WTC11 (cell line): ENCODE measurements around the gene HES3. TPM values are rescaled to one million over a fixed set of nuclear protein-coding genes. Genes with fewer than 3 reads are reported as not detected.

Experiments used
- ATAC-seq: fragments of 200-7000 bp; cut with Tn5 transposase; 2 replicates; pipeline ENCODE4 v1.10.0; 2021; ENCODE audit warnings: mild to moderate bottlenecking, moderate library complexity
- CTCF ChIA-PET: fragments of 300-600 bp; sonication (Branson Sonifier 250); formaldehyde crosslinking; loops from one replicate; lab custom pipeline; 2021; ENCODE audit warnings: antibody characterized with exemption; lab: Charles Lee
- POLR2A ChIA-PET: fragments of 350-600 bp; sonication (Branson Sonifier 250); formaldehyde crosslinking; loops from one replicate; lab custom pipeline; 2021; ENCODE audit warnings: antibody characterized with exemption; lab: Charles Lee
- DNase-seq: peaks from one replicate; pipeline ENCODE4 v3.0.0; 2021; ENCODE audit warnings: low spot score
- H3K27ac Mint-ChIP-seq: 2 replicates; pipeline ENCODE4 v1.8.0; 2021; ENCODE audit warnings: mixed read lengths
- H3K27me3 Mint-ChIP-seq: 2 replicates; pipeline ENCODE4 v1.8.0; 2021; ENCODE audit warnings: low read depth, mild to moderate bottlenecking, moderate library complexity, mixed read lengths
- H3K36me3 Mint-ChIP-seq: 2 replicates; pipeline ENCODE4 v1.8.0; 2021; ENCODE audit warnings: mixed read lengths
- H3K4me1 Mint-ChIP-seq: 2 replicates; pipeline ENCODE4 v1.8.0; 2022; ENCODE audit warnings: mixed read lengths
- H3K4me3 Mint-ChIP-seq: 2 replicates; pipeline ENCODE4 v1.8.0; 2021; ENCODE audit warnings: mild to moderate bottlenecking, moderate library complexity, mixed read lengths
- H3K9me3 Mint-ChIP-seq: 2 replicates; pipeline ENCODE4 v1.8.0; 2021; ENCODE audit warnings: mixed read lengths
- ARID4B ChIP-seq: sonication (generic); formaldehyde crosslinking; IDR thresholded peaks from 2 replicates; pipeline ENCODE4 v1.8.0; 2023; ENCODE audit warnings: missing genetic modification reagents, mild to moderate bottlenecking, borderline replicate concordance
- ATF2 ChIP-seq: sonication (generic); formaldehyde crosslinking; IDR thresholded peaks from 2 replicates; pipeline ENCODE4 v1.8.1; 2022; ENCODE audit warnings: low read depth, missing genetic modification reagents, borderline replicate concordance
- CREB1 ChIP-seq: sonication (generic); formaldehyde crosslinking; IDR thresholded peaks from 2 replicates; pipeline ENCODE4 v1.8.0; 2023; ENCODE audit warnings: mild to moderate bottlenecking, missing genetic modification reagents
- E2F4 ChIP-seq: sonication (generic); formaldehyde crosslinking; IDR thresholded peaks from 2 replicates; pipeline ENCODE4 v1.8.1; 2022; ENCODE audit warnings: low read depth, mild to moderate bottlenecking, moderate library complexity, missing genetic modification reagents, borderline replicate concordance
- EMX1 ChIP-seq: fragments of 250-450 bp; sonication (Bioruptor Pico); IDR thresholded peaks from 2 replicates; pipeline ENCODE4 v1.8.0; 2021; ENCODE audit warnings: mild to moderate bottlenecking
- GABPB1 ChIP-seq: sonication (generic); formaldehyde crosslinking; IDR thresholded peaks from 2 replicates; pipeline ENCODE4 v1.8.1; 2023; ENCODE audit warnings: mild to moderate bottlenecking, missing genetic modification reagents
- GTF2I ChIP-seq: fragments of 250-450 bp; sonication (Bioruptor Pico); conservative IDR thresholded peaks from 2 replicates; pipeline ENCODE4 v1.4.0; 2021; ENCODE audit warnings: mild to moderate bottlenecking
- HMGXB4 ChIP-seq: sonication (generic); formaldehyde crosslinking; IDR thresholded peaks from 2 replicates; pipeline ENCODE4 v1.8.1; 2023; ENCODE audit warnings: mild to moderate bottlenecking, moderate library complexity, missing genetic modification reagents
- IRF2 ChIP-seq: sonication (generic); formaldehyde crosslinking; IDR thresholded peaks from 2 replicates; pipeline ENCODE4 v1.8.0; 2022; ENCODE audit warnings: low read depth, missing genetic modification reagents, borderline replicate concordance
- MAX ChIP-seq: sonication (generic); formaldehyde crosslinking; IDR thresholded peaks from 2 replicates; pipeline ENCODE4 v1.8.0; 2022; ENCODE audit warnings: mild to moderate bottlenecking, missing genetic modification reagents
- NFATC4 ChIP-seq: fragments of 250-450 bp; sonication (Bioruptor Pico); IDR thresholded peaks from 2 replicates; pipeline ENCODE4 v1.9.0; 2021; ENCODE audit warnings: mild to moderate bottlenecking
- NFE2L1 ChIP-seq: sonication (generic); formaldehyde crosslinking; IDR thresholded peaks from 2 replicates; pipeline ENCODE4 v1.8.1; 2023; ENCODE audit warnings: missing genetic modification reagents
- OVOL2 ChIP-seq: fragments of 250-450 bp; sonication (Bioruptor Pico); IDR thresholded peaks from 2 replicates; pipeline ENCODE4 v1.9.0; 2021; ENCODE audit warnings: mild to moderate bottlenecking, borderline replicate concordance
- PRRX2 ChIP-seq: fragments of 250-450 bp; sonication (Bioruptor Pico); IDR thresholded peaks from 2 replicates; pipeline ENCODE4 v1.8.0; 2021; ENCODE audit warnings: mild to moderate bottlenecking
- SP1 ChIP-seq: sonication (generic); formaldehyde crosslinking; conservative IDR thresholded peaks from 2 replicates; pipeline ENCODE4 v1.8.1; 2022; ENCODE audit warnings: missing genetic modification reagents
- TEAD1 ChIP-seq: sonication (generic); formaldehyde crosslinking; IDR thresholded peaks from 2 replicates; pipeline ENCODE4 v1.8.0; 2022; ENCODE audit warnings: mild to moderate bottlenecking, missing genetic modification reagents
- ZBTB21 ChIP-seq: sonication (generic); formaldehyde crosslinking; IDR thresholded peaks from 2 replicates; pipeline ENCODE4 v1.8.1; 2023; ENCODE audit warnings: mild to moderate bottlenecking, missing genetic modification reagents, borderline replicate concordance
- ZNF121 ChIP-seq: sonication (generic); formaldehyde crosslinking; IDR thresholded peaks from 2 replicates; pipeline ENCODE4 v1.8.0; 2023; ENCODE audit warnings: missing genetic modification reagents
- ZNF396 ChIP-seq: fragments of 250-450 bp; sonication (Bioruptor Pico); IDR thresholded peaks from 2 replicates; pipeline ENCODE4 v1.8.0; 2021; ENCODE audit warnings: mild to moderate bottlenecking, moderate library complexity, borderline replicate concordance
- ZSCAN18 ChIP-seq: fragments of 250-450 bp; sonication (Bioruptor Pico); IDR thresholded peaks from 2 replicates; pipeline ENCODE4 v2.1.2; 2022; ENCODE audit warnings: mild to moderate bottlenecking, moderate library complexity
- total RNA-seq: library from RNA; stranded (reverse); gene quantifications from 3 replicates; pipeline ENCODE4 v1.2.3, GENCODE V29; 2021
- TF ChIP-seq, protein P1 (sequence below): sonication (generic); formaldehyde crosslinking; IDR thresholded peaks from 2 replicates; pipeline ENCODE4 v1.8.1; 2023; ENCODE audit warnings: mild to moderate bottlenecking, missing genetic modification reagents

Gene HES3
- total RNA-seq, 1 experiment from 2014 or later, result 74.7 TPM

- no peak for TF ChIP-seq E2F4 (CRISPR knock-in tag)
- no peak for TF ChIP-seq ZBTB21 (CRISPR knock-in tag)
- no peak for TF ChIP-seq TEAD1 (CRISPR knock-in tag)
- no peak for TF ChIP-seq OVOL2 (CRISPR knock-in tag)
- TF ChIP-seq PRRX2 (CRISPR knock-in tag), result no peak
- TF ChIP-seq GTF2I (CRISPR knock-in tag), result no peak
- TF ChIP-seq ZSCAN18, result no peak
Measured at GRCh38 chr1:6269296-6269695, 25.3 kb downstream of the HES3 start (continued).

- ChIA-PET CTCF (no interaction called here), POLR2A (no interaction called here)
- DNase-seq, result no peak
- H3K27me3 Mint-ChIP-seq, result no peaks in the 10 kb centered on the region
- H3K9me3 Mint-ChIP-seq, result no peaks in the 10 kb centered on the region
- H3K36me3 Mint-ChIP-seq, result no peaks in the 10 kb centered on the region
- no peak for ATAC-seq
- H3K4me3 Mint-ChIP-seq, result no peak overlapping the region
- H3K4me1 Mint-ChIP-seq, result peaks cover 12% of the 10 kb centered on the region
- H3K27ac Mint-ChIP-seq, result no peak overlapping the region
- TF ChIP-seq NFATC4 (CRISPR knock-in tag) (no peak), ZNF121 (CRISPR knock-in tag) (no peak), IRF2 (CRISPR knock-in tag) (no peak), HMGXB4 (no peak), ZNF396 (CRISPR knock-in tag) (no peak), ARID4B (no peak), EMX1 (no peak), CREB1 (CRISPR knock-in tag) (no peak), NFE2L1 (CRISPR knock-in tag) (no peak), SP1 (no peak), MAX (CRISPR knock-in tag) (no peak), GABPB1 (no peak), ATF2 (CRISPR knock-in tag) (no peak)
- TF ChIP-seq, protein P1, sequence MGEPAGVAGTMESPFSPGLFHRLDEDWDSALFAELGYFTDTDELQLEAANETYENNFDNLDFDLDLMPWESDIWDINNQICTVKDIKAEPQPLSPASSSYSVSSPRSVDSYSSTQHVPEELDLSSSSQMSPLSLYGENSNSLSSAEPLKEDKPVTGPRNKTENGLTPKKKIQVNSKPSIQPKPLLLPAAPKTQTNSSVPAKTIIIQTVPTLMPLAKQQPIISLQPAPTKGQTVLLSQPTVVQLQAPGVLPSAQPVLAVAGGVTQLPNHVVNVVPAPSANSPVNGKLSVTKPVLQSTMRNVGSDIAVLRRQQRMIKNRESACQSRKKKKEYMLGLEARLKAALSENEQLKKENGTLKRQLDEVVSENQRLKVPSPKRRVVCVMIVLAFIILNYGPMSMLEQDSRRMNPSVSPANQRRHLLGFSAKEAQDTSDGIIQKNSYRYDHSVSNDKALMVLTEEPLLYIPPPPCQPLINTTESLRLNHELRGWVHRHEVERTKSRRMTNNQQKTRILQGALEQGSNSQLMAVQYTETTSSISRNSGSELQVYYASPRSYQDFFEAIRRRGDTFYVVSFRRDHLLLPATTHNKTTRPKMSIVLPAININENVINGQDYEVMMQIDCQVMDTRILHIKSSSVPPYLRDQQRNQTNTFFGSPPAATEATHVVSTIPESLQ (CRISPR knock-in tag), result no peak
Measured at GRCh38 chr1:6269720-6270400, 25.9 kb downstream of the HES3 start.
